PC-3 (cell line): ENCODE measurements around the gene GRB2.

Experiments
- CTCF ChIP-seq: fragments of 300-600 bp; sonication (generic); conservative IDR thresholded peaks from 2 replicates; pipeline ENCODE4 v1.5.1; 2017; ENCODE audit warnings: antibody characterized with exemption, low read depth, mild to moderate bottlenecking, low read length
- EZH2 ChIP-seq: fragments of 300-600 bp; sonication (generic); IDR thresholded peaks from one replicate; pipeline ENCODE4 v1.6.1; 2017; ENCODE audit warnings: antibody characterized with exemption, mild to moderate bottlenecking, low read length; ENCODE audit not compliant: unreplicated experiment

- TF ChIP-seq CTCF (no peak), EZH2 (no peak)
Observed at GRCh38 chr17:75433218-75433783, 27.8 kb upstream of the GRB2 start.
